Natural killer cell treated with Interleukin-12 subunit alpha and Interleukin-12 subunit beta and Interleukin-15 and Interleukin-18, amount 100 ng/mL, for 72 hours (primary cell): ENCODE measurements around the gene TMEM9B. TPM values are rescaled to one million over a fixed set of nuclear protein-coding genes. Genes with fewer than 3 reads are reported as not detected.

Source experiments
- ATAC-seq, 2 donors: fragments of 150-1000 bp; cut with Tn5 transposase in 1 of 2; sonication (Bioruptor Pico), chemical (Tn5 transposase) in 1 of 2; 2 replicates each; pipeline ENCODE4 v1.10.0; 2021
- DNase-seq: peaks from one replicate; pipeline ENCODE4 v3.0.0; 2022; ENCODE audit warnings: low spot score
- H3K27ac Mint-ChIP-seq, 2 donors: 1 replicate in 1 of 2; 2 replicates in 1 of 2; pipeline ENCODE4 v1.8.0; 2022; ENCODE audit warnings: mixed read lengths in 2 of 2, mild to moderate bottlenecking in 1 of 2, moderate library complexity in 1 of 2
- H3K27me3 Mint-ChIP-seq, 2 donors: 1 replicate in 1 of 2; 2 replicates in 1 of 2; pipeline ENCODE4 v1.8.0; 2022; ENCODE audit warnings: mixed read lengths in 2 of 2
- H3K36me3 Mint-ChIP-seq: one replicate; pipeline ENCODE4 v1.8.0; 2022; ENCODE audit warnings: mixed read lengths
- H3K4me1 Mint-ChIP-seq, 2 donors: 1 replicate in 1 of 2; 2 replicates in 1 of 2; pipeline ENCODE4 v1.8.0; 2022; ENCODE audit warnings: low read depth in 2 of 2, mixed read lengths in 2 of 2, mild to moderate bottlenecking in 1 of 2
- H3K4me3 Mint-ChIP-seq: one replicate; pipeline ENCODE4 v1.8.0; 2022; ENCODE audit warnings: mixed read lengths
- H3K9me3 Mint-ChIP-seq: 2 replicates; pipeline ENCODE4 v1.8.0; 2022; ENCODE audit warnings: mixed read lengths
- total RNA-seq, 2 donors: library from RNA; stranded (reverse); gene quantifications; one replicate each; pipeline ENCODE4 v1.2.3, GENCODE V29; 2022

The TMEM9B gene
- total RNA-seq, 2 donors from 2014 or later, result 24.1 to 42.7 TPM

GRCh38 chr11:8907116-8907515, 57.1 kb downstream of the TMEM9B start:
- Mint-ChIP-seq H3K27ac (no peak overlapping the region), H3K4me3 (no peak overlapping the region), H3K27me3 (peaks cover 5 to 22% of the 10 kb centered on the region in 2 donors), H3K9me3 (no peaks in the 10 kb centered on the region), H3K4me1 (peaks cover 7 to 12% of the 10 kb centered on the region in 2 donors), H3K36me3 (no peaks in the 10 kb centered on the region)
- ATAC-seq, result no peak
- no peak for DNase-seq

- DNase-seq (no peak), ATAC-seq (no peak)
- Mint-ChIP-seq H3K4me1 (peaks cover 7 to 8% of the 10 kb centered on the region in 2 donors), H3K4me3 (no peak overlapping the region), H3K36me3 (peaks cover 4% of the 10 kb centered on the region), H3K27ac (no peak overlapping the region), H3K27me3 (peaks cover 14 to 22% of the 10 kb centered on the region in 2 donors), H3K9me3 (no peaks in the 10 kb centered on the region)
Observed at GRCh38 chr11:8905528-8906165, 58.6 kb downstream of the TMEM9B start.

GRCh38 chr11:8899119-8899753, 65.0 kb downstream of the TMEM9B start:
- no peaks in the 10 kb centered on the region for H3K4me1 Mint-ChIP-seq

More at GRCh38 chr11:8899119-8899753, 65.0 kb downstream of the TMEM9B start:
- peaks cover 11 to 20% of the 10 kb centered on the region in 2 donors for H3K27me3 Mint-ChIP-seq
- no peak overlapping the region for H3K4me3 Mint-ChIP-seq
- H3K36me3 Mint-ChIP-seq, result peaks cover 15% of the 10 kb centered on the region
- H3K27ac Mint-ChIP-seq, result no peak overlapping the region
- H3K9me3 Mint-ChIP-seq, result peaks cover 5% of the 10 kb centered on the region
- DNase-seq (no peak), ATAC-seq (no peak)

Other genes with a start within 250 kb of the TMEM9B start
- 10 to 100 TPM; 14.8 to 18.0 TPM for gene AKIP1, start 53.3 kb downstream of the TMEM9B start, total RNA-seq
- gene C11orf16, start 31.5 kb downstream of the TMEM9B start, total RNA-seq, result not detected
- not detected for gene ASCL3, start 21.4 kb downstream of the TMEM9B start, total RNA-seq
- gene NRIP3, start 39.6 kb upstream of the TMEM9B start, total RNA-seq, result 1 to 10 TPM; 1.7 to 2.7 TPM
- gene SCUBE2, start 127.2 kb upstream of the TMEM9B start, total RNA-seq, result under 1 TPM in 1 of 2 donors, not detected in 1; 0.40 TPM